Measurements from ENCODE around the gene FLRT1. TPM values are rescaled to one million over a fixed set of nuclear protein-coding genes. Genes with fewer than 3 reads are reported as not detected.
A peak's percentile ranks its signal among the peaks of the same experiment; 100 is the strongest.

Gene FLRT1
- total RNA-seq, 1 donor from 2014 or later: not detected

DNA sequence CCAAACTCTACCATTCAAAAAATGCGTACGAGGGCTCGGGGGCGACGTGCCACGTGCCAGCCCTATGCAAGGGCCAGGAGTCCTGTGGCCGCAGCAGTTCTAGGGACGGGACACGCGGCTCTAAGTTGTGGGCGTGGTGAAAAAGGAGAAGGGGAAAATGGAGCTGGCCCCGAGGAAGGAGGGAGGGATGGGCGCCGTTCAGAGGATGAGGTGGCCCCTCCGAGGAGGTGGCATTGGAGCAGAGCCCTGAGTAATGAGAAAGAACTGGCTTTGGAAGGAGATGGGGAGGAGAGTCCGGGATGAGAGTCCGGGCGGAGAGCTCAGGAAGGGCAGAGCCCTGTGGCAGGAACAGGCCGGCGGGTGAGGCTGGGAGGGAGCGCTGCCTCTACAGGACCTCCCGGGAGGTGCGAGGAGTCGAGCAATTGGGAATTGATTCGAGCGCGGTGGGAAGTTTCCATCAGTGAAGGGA, 28.5 kb upstream of the FLRT1 start:
- TF ChIP-seq, protein P1, sequence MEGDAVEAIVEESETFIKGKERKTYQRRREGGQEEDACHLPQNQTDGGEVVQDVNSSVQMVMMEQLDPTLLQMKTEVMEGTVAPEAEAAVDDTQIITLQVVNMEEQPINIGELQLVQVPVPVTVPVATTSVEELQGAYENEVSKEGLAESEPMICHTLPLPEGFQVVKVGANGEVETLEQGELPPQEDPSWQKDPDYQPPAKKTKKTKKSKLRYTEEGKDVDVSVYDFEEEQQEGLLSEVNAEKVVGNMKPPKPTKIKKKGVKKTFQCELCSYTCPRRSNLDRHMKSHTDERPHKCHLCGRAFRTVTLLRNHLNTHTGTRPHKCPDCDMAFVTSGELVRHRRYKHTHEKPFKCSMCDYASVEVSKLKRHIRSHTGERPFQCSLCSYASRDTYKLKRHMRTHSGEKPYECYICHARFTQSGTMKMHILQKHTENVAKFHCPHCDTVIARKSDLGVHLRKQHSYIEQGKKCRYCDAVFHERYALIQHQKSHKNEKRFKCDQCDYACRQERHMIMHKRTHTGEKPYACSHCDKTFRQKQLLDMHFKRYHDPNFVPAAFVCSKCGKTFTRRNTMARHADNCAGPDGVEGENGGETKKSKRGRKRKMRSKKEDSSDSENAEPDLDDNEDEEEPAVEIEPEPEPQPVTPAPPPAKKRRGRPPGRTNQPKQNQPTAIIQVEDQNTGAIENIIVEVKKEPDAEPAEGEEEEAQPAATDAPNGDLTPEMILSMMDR (conservative IDR thresholded peaks at IDR 0.05; ENCODE audit: low read depth, low read length): peak; percentile 8
- H3K4me3 ChIP-seq (ENCODE audit: low read depth, low read length): no peak overlapping the region
- no peak for DNase-seq (ENCODE audit: low read depth)

DNA sequence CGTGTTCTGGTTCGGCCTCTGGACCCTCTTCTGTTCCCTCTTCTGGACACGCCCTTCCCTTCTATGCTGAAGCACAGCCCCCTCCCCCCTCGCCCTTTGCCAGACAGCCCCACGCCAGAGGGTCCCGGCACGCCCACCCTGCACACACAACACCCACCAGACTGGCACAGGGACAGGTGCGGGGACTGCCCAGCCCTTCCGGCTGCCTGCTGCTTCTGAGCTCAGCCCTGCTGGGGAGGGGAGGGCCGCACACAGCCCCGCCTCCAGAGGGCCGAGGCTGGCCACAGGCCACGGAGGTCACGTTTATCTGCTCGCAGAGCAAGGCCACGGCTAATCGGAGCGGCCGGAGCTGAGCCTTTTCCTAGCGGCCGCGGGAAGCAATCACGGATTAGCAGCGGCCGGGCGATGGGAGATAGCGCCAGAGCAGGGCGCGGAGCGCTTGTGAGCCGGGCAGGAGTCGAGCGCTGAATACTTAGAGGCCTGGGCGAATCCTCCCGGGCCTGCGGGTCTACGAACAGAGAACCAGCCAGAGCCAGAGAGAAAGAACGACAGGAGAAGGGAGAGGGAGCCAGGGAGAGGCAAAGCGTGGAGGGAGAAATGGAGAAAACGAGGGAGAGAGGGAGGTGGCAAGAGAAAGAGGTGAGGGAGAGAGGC, 28.0 kb upstream of the FLRT1 start:
- DNase-seq (ENCODE audit: low read depth): no peak
- peak overlapping the region; percentile 1 for H3K4me3 ChIP-seq (ENCODE audit: low read depth, low read length)
- TF ChIP-seq, protein P1 (conservative IDR thresholded peaks at IDR 0.05; ENCODE audit: low read depth, low read length): no peak

DNA sequence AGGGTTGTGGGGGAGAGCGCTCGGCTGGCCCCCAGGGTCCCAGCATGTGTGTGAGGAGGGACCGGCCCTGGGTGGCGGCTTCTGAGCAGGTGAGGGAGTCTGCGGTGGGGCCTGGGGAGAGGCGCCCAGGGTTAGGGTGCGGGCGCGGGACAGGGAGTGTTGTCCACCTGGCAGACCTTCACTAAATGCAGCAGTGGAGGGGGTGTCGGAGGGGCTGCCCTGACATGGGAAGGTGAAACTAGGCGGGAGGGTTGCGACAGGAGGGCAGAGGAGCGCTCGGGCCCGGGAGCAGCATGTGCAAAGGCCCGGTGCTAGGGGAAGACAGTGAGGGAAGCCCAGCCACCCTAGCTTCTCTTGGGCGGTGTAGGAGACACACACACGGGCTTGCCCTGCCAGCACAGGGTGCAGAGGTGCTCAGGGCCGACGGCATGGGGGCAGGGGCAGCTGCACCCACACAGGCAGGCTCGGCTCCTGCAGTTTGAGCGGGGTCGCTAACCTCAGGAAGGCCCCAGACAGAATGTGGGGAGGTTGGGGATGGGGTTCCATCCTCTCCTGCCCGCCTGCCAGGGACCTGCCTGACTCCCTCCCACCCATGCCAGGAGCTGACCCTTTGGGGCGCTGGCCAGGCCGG, 27.3 kb upstream of the FLRT1 start:
- TF ChIP-seq, protein P1 (conservative IDR thresholded peaks at IDR 0.05; ENCODE audit: low read depth, low read length): no peak
- DNase-seq (ENCODE audit: low read depth): no peak
- H3K4me3 ChIP-seq (ENCODE audit: low read depth, low read length): no peak overlapping the region

DNA sequence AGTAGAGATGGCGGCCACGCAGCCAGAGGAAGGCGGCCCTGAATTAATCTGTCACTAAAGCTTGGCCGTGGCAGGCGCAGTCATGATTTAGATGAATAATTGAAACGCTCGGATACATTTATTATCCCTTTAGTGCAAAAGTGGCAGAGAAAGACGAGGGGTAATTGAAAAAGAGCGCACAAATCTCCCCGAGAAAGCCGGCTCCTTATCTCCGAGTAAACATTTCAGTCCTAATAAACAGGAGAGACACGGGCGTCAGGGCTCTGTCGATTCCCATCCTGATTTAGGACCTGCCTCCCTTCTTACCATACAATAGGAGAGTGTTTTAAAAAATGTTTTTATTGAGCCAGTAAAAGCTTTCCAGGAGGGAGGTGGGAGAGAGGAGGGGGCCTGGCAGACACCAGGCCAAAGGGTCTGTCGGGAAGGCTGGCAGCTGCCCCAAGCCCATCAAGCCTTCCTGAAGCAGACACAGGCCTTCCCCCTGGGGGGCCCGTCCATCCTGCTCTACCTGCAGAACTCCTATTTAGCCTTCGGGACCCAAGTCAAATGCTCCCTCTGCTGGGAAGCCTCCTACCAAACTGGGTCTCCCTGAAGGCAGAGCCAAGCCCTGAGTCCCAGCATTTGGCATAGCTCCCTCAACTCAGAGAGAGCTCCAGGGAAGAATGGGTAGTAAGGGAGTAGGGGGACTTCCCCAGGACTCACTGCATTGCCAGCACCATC, 26.7 kb upstream of the FLRT1 start:
- DNase-seq (ENCODE audit: low read depth): no peak
- TF ChIP-seq, protein P1 (conservative IDR thresholded peaks at IDR 0.05; ENCODE audit: low read depth, low read length): no peak
- H3K4me3 ChIP-seq (ENCODE audit: low read depth, low read length): no peak overlapping the region

DNA sequence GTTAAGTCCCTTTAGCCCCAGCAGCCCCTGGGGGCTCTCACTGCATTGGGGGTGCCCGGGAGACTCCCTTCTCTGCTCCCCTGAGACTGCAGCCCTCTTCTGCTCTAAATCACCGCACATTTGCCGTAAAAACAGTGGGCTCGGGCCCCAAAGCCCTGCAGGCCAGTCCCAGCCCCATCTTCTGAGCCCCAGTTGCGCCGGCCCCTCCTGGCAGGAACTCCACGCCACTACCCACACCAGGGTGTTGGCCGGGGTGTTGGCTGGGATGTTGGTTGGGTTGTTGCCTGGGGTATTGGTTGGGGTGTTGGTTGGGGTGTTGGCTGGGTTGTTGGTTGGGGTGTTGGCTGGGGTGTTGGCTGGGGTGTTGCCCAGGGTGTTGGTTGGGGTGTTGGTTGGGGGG, 26.0 kb upstream of the FLRT1 start:
- H3K4me3 ChIP-seq (ENCODE audit: low read depth, low read length): no peak overlapping the region
- no peak for DNase-seq (ENCODE audit: low read depth)
- TF ChIP-seq, protein P1 (conservative IDR thresholded peaks at IDR 0.05; ENCODE audit: low read depth, low read length): no peak

DNA sequence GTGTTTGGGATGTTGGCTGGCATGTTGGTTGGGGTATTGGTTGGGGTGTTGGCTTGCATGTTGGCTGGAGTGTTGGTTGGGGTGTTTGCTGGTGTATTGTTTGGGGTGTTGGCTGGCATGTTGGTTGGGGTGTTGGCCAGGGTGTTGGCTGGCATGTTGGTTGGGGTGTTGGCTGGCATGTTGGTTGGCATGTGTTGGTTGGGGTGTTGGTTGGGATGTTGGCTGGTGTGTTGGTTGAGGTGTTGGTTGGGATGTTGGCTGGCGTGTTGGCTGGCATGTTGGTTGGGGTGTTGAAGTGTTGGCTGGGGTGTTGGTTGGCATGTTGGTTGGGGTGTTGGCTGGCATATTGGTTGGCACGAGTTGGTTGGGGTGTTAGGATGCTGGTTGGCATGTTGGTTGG, 24.9 kb upstream of the FLRT1 start:
- no peak overlapping the region for H3K4me3 ChIP-seq (ENCODE audit: low read depth, low read length)
- TF ChIP-seq, protein P1 (conservative IDR thresholded peaks at IDR 0.05; ENCODE audit: low read depth, low read length): no peak
- DNase-seq (ENCODE audit: low read depth): no peak

All from epithelial cell of proximal tubule (primary cell).